PC-3 (cell line): ENCODE measurements around the gene TMEM212.

Source experiments
- CTCF ChIP-seq: fragments of 300-600 bp; sonication (generic); conservative IDR thresholded peaks from 2 replicates; pipeline ENCODE4 v1.5.1; 2017; ENCODE audit warnings: antibody characterized with exemption, low read depth, mild to moderate bottlenecking, low read length
- EZH2 ChIP-seq: fragments of 300-600 bp; sonication (generic); IDR thresholded peaks from one replicate; pipeline ENCODE4 v1.6.1; 2017; ENCODE audit warnings: antibody characterized with exemption, mild to moderate bottlenecking, low read length; ENCODE audit not compliant: unreplicated experiment

DNA sequence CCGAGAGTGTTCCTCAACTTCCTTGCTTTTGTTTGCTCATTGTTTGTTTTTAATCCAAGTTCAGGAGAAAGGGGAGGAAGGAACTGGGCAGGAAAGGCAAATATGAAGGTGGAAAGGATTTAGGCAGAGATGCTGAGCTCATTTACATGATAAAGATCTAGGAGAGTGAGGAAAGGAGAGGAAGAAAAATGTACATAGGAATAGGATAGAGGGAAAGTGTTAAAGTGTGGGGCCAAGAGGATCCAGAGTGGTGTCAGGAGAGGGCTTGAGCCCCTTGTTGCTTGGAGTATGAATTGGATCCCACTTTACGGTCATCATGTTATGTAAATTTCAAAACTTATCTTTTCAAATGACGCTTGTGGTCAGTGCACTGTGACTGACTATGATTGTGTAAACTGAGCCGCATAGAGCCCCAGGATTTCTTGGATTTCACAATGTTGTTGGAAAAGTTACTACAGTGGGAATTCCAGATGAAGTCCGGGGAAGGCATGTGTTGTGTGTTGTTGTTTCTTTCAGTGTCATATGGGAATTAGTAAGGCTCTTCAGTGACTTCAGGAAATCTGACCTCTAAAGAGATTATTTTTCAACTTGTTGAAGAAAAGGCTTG is 17.8 kb upstream of the TMEM212 start:
- TF ChIP-seq CTCF (no peak), EZH2 (no peak)
